GM12878 (cell line): Measurements from ENCODE around the gene EMB. TPM values are rescaled to one million over a fixed set of nuclear protein-coding genes. Genes with fewer than 3 reads are reported as not detected.

Experiments used
- BCL11A ChIP-seq: IDR thresholded peaks from 2 replicates; pipeline ENCODE4 v1.6.1; 2011; ENCODE audit warnings: low read depth, low read length
- CHD2 ChIP-seq: IDR thresholded peaks from 2 replicates; pipeline ENCODE4 v1.6.1; 2011; ENCODE audit warnings: low read depth, low read length, improper control_type of control experiment, borderline replicate concordance
- EP300 ChIP-seq, 2 experiments: fragments of 150-350 bp in 1 of 2; IDR thresholded peaks; 2 replicates each; pipeline ENCODE4 v1.6.1; 2011 to 2012; ENCODE audit warnings: low read depth in 2 of 2, low read length in 2 of 2, borderline replicate concordance in 1 of 2, improper control_type of control experiment in 1 of 2, inconsistent platforms in 1 of 2; ENCODE audit not compliant: control insufficient read depth in 1 of 2
- LARP7 ChIP-seq: fragments of 450-650 bp; IDR thresholded peaks from 2 replicates; pipeline ENCODE4 v1.6.1; 2017; ENCODE audit warnings: mild to moderate bottlenecking
- MEF2A ChIP-seq: IDR thresholded peaks from 2 replicates; pipeline ENCODE4 v1.6.1; 2011; ENCODE audit warnings: low read depth, mild to moderate bottlenecking, low read length, moderate library complexity; ENCODE audit not compliant: insufficient read depth
- NBN ChIP-seq: fragments of 450-650 bp; IDR thresholded peaks from 2 replicates; pipeline ENCODE4 v1.6.1; 2016
- NFYB ChIP-seq: IDR thresholded peaks from 2 replicates; pipeline ENCODE4 v1.6.1; 2011; ENCODE audit warnings: low read depth, mild to moderate bottlenecking, low read length, improper control_type of control experiment, moderate library complexity; ENCODE audit not compliant: insufficient read depth
- PAX8 ChIP-seq: fragments of 450-650 bp; IDR thresholded peaks from 2 replicates; pipeline ENCODE4 v1.6.1; 2017; ENCODE audit warnings: mild to moderate bottlenecking, moderate library complexity
- RAD21 ChIP-seq: IDR thresholded peaks from 2 replicates; pipeline ENCODE4 v1.6.1; 2011; ENCODE audit warnings: mild to moderate bottlenecking, low read depth, low read length, moderate library complexity; ENCODE audit not compliant: insufficient read depth
- SIX5 ChIP-seq: IDR thresholded peaks from 2 replicates; pipeline ENCODE4 v1.6.1; 2011; ENCODE audit warnings: mild to moderate bottlenecking, low read depth, low read length, moderate library complexity; ENCODE audit not compliant: severe bottlenecking
- ZNF217 ChIP-seq: fragments of 450-650 bp; IDR thresholded peaks from 2 replicates; pipeline ENCODE4 v1.6.1; 2017; ENCODE audit warnings: antibody characterized with exemption, mild to moderate bottlenecking
- polyA plus RNA-seq, 11 experiments: library from polyadenylated mRNA; depleted of rRNA in 4 of 11; unstranded in 6 of 11; stranded (reverse) in 5 of 11; fragments of >200 nt; fragmentation: Nextera tagmentation in 4 of 11; fragmentation: Illumina TruSeq in 1 of 11; extraction: Ambion mirVana in 4 of 11; extraction: Trizol in 1 of 11; gene quantifications; 1 replicate in 1 of 11; 2 replicates in 10 of 11; pipeline versions ENCODE4 v1.2.1 to v1.2.3, GENCODE V29; 2011 to 2016; ENCODE audit warnings: inconsistent platforms in 2 of 11, missing spikeins in 2 of 11, low read depth in 1 of 11
- total RNA-seq, 4 experiments: library from RNA; depleted of rRNA in 3 of 4; stranded (reverse); fragments of >200 nt in 3 of 4; fragmentation: Illumina TruSeq in 1 of 4; extraction: Trizol in 1 of 4; gene quantifications; 2 replicates each; pipeline versions ENCODE4 v1.2.1 to v1.2.3, GENCODE V29; 2013 to 2021
- TF ChIP-seq, protein P1 (sequence below): fragments of 450-650 bp; formaldehyde crosslinking; IDR thresholded peaks from 2 replicates; pipeline ENCODE4 v1.5.0; 2022; ENCODE audit warnings: mild to moderate bottlenecking, missing genetic modification characterization
- TF ChIP-seq, protein P2 (sequence below): IDR thresholded peaks from 2 replicates; pipeline ENCODE4 v1.6.1; 2012; ENCODE audit warnings: improper control_type of control experiment, low read depth, low read length; ENCODE audit not compliant: insufficient replicate concordance
- TF ChIP-seq, protein P3 (sequence below): fragments of 150-350 bp; IDR thresholded peaks from 2 replicates; pipeline ENCODE4 v1.6.1; 2016; ENCODE audit warnings: low read depth, low read length
- TF ChIP-seq, protein P4 (sequence below): IDR thresholded peaks from 2 replicates; pipeline ENCODE4 v1.6.1; 2011; ENCODE audit warnings: low read depth, low read length, improper control_type of control experiment, borderline replicate concordance

The EMB gene
- total and polyA plus RNA-seq, 10 of the 15 experiments (the other 5 are each of a cell fraction or from before 2014, with no cell fraction given) = 7.0 to 48.9 (median 37.7) TPM

DNA sequence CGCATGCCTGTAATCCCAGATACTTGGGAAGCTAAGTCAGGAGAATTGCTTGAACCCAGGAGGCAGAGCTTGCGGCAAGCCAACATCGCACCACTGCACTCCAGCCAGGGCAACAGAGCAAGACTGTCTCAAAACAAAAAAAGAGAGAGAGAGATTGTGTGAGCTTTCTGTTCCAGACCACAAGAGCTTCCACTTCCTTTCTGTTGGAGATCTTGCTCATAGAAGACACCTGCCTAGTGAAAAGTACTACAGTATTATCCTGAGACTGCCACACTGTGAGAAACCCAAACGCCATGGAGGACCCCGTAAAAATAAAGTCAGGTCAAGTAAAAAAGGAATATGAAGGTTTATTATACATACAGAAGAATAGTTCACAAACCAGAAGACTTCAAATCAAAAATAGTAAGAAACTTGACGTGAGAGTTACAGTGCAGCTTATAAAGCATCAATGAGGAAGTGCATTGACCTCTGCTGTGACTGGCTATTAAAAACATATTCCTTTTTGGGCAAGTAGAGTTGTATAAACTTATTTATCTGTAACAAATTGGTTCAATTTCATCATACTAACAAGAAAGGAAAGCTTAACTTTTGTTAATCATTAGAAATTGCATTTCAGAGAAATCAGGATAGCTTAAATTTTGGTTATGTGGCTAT is 4.3 kb upstream of the EMB start (continued):
- TF ChIP-seq RAD21 (peak; percentile 14; the same call in 1 of the 2 replicates), PAX8 (no peak), NBN (peak; percentile 40; the same call in 1 of the 2 replicates), BCL11A (peak; percentile 57; the same call in 1 of the 2 replicates), ZNF217 (0 out of 2 replicates have a peak, but pooled peaks have one; percentile 56), NFYB (no peak), SIX5 (no peak), LARP7 (no peak), EP300 (IDR thresholded peaks at IDR 0.05; ENCODE audit: borderline replicate concordance in 1 of 2, control insufficient read depth in 1 of 2, low read depth in 2 of 2, low read length in 2 of 2) (peak in 1 of 2 experiments; percentile 74; a peak in 1 of 4 replicates), MEF2A (no peak), CHD2 (no peak)
- TF ChIP-seq, protein P1, sequence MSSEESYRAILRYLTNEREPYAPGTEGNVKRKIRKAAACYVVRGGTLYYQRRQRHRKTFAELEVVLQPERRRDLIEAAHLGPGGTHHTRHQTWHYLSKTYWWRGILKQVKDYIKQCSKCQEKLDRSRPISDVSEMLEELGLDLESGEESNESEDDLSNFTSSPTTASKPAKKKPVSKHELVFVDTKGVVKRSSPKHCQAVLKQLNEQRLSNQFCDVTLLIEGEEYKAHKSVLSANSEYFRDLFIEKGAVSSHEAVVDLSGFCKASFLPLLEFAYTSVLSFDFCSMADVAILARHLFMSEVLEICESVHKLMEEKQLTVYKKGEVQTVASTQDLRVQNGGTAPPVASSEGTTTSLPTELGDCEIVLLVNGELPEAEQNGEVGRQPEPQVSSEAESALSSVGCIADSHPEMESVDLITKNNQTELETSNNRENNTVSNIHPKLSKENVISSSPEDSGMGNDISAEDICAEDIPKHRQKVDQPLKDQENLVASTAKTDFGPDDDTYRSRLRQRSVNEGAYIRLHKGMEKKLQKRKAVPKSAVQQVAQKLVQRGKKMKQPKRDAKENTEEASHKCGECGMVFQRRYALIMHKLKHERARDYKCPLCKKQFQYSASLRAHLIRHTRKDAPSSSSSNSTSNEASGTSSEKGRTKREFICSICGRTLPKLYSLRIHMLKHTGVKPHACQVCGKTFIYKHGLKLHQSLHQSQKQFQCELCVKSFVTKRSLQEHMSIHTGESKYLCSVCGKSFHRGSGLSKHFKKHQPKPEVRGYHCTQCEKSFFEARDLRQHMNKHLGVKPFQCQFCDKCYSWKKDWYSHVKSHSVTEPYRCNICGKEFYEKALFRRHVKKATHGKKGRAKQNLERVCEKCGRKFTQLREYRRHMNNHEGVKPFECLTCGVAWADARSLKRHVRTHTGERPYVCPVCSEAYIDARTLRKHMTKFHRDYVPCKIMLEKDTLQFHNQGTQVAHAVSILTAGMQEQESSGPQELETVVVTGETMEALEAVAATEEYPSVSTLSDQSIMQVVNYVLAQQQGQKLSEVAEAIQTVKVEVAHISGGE (CRISPR knock-in tag) = no peak
- TF ChIP-seq, protein P2, sequence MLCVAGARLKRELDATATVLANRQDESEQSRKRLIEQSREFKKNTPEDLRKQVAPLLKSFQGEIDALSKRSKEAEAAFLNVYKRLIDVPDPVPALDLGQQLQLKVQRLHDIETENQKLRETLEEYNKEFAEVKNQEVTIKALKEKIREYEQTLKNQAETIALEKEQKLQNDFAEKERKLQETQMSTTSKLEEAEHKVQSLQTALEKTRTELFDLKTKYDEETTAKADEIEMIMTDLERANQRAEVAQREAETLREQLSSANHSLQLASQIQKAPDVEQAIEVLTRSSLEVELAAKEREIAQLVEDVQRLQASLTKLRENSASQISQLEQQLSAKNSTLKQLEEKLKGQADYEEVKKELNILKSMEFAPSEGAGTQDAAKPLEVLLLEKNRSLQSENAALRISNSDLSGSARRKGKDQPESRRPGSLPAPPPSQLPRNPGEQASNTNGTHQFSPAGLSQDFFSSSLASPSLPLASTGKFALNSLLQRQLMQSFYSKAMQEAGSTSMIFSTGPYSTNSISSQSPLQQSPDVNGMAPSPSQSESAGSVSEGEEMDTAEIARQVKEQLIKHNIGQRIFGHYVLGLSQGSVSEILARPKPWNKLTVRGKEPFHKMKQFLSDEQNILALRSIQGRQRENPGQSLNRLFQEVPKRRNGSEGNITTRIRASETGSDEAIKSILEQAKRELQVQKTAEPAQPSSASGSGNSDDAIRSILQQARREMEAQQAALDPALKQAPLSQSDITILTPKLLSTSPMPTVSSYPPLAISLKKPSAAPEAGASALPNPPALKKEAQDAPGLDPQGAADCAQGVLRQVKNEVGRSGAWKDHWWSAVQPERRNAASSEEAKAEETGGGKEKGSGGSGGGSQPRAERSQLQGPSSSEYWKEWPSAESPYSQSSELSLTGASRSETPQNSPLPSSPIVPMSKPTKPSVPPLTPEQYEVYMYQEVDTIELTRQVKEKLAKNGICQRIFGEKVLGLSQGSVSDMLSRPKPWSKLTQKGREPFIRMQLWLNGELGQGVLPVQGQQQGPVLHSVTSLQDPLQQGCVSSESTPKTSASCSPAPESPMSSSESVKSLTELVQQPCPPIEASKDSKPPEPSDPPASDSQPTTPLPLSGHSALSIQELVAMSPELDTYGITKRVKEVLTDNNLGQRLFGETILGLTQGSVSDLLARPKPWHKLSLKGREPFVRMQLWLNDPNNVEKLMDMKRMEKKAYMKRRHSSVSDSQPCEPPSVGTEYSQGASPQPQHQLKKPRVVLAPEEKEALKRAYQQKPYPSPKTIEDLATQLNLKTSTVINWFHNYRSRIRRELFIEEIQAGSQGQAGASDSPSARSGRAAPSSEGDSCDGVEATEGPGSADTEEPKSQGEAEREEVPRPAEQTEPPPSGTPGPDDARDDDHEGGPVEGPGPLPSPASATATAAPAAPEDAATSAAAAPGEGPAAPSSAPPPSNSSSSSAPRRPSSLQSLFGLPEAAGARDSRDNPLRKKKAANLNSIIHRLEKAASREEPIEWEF = no peak
- TF ChIP-seq, protein P3, sequence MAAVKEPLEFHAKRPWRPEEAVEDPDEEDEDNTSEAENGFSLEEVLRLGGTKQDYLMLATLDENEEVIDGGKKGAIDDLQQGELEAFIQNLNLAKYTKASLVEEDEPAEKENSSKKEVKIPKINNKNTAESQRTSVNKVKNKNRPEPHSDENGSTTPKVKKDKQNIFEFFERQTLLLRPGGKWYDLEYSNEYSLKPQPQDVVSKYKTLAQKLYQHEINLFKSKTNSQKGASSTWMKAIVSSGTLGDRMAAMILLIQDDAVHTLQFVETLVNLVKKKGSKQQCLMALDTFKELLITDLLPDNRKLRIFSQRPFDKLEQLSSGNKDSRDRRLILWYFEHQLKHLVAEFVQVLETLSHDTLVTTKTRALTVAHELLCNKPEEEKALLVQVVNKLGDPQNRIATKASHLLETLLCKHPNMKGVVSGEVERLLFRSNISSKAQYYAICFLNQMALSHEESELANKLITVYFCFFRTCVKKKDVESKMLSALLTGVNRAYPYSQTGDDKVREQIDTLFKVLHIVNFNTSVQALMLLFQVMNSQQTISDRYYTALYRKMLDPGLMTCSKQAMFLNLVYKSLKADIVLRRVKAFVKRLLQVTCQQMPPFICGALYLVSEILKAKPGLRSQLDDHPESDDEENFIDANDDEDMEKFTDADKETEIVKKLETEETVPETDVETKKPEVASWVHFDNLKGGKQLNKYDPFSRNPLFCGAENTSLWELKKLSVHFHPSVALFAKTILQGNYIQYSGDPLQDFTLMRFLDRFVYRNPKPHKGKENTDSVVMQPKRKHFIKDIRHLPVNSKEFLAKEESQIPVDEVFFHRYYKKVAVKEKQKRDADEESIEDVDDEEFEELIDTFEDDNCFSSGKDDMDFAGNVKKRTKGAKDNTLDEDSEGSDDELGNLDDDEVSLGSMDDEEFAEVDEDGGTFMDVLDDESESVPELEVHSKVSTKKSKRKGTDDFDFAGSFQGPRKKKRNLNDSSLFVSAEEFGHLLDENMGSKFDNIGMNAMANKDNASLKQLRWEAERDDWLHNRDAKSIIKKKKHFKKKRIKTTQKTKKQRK = no peak
- TF ChIP-seq, protein P4, sequence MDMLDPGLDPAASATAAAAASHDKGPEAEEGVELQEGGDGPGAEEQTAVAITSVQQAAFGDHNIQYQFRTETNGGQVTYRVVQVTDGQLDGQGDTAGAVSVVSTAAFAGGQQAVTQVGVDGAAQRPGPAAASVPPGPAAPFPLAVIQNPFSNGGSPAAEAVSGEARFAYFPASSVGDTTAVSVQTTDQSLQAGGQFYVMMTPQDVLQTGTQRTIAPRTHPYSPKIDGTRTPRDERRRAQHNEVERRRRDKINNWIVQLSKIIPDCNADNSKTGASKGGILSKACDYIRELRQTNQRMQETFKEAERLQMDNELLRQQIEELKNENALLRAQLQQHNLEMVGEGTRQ = no peak
